NCI-H1105 treated with DMSO at 0.1 percent for 48 hours (cell line): ENCODE results near the gene RALGAPB.
"Not testable (repeated sequence)": the region's sequence is repeated elsewhere in the genome, so short reads cannot be mapped to it uniquely, and the experiment has no call there.

Experiments
- DNase-seq: peaks from one replicate; lab custom pipeline; 2025; lab: John Stamatoyannopoulos, UW

Gene RALGAPB

GRCh38 chr20:38497246-38497935 is 24.7 kb downstream of the RALGAPB start:
- no peak for DNase-seq

- no peak for DNase-seq
Measured at GRCh38 chr20:38498909-38499308, 26.3 kb downstream of the RALGAPB start.

GRCh38 chr20:38499366-38499765 is 26.7 kb downstream of the RALGAPB start:
- peak; percentile 5 for DNase-seq

- no peak for DNase-seq
Measured at GRCh38 chr20:38501858-38502436, 29.3 kb downstream of the RALGAPB start.

GRCh38 chr20:38504368-38505090 is 31.9 kb downstream of the RALGAPB start:
- DNase-seq, result no peak

- DNase-seq, result no peak
Measured at GRCh38 chr20:38505091-38505455, 32.4 kb downstream of the RALGAPB start.

- not testable (repeated sequence) for DNase-seq
Measured at GRCh38 chr20:38511726-38512125, 39.1 kb downstream of the RALGAPB start.

GRCh38 chr20:38514185-38514584 is 41.5 kb downstream of the RALGAPB start:
- no peak for DNase-seq

- no peak for DNase-seq
Measured at GRCh38 chr20:38514947-38515346, 42.3 kb downstream of the RALGAPB start.

- no peak for DNase-seq
Measured at GRCh38 chr20:38515631-38516030, 43.0 kb downstream of the RALGAPB start.

GRCh38 chr20:38519426-38519825 is 46.8 kb downstream of the RALGAPB start:
- DNase-seq, result no peak

- DNase-seq, result no peak
Measured at GRCh38 chr20:38520261-38520660, 47.6 kb downstream of the RALGAPB start.

- no peak for DNase-seq
Measured at GRCh38 chr20:38523697-38524096, 51.1 kb downstream of the RALGAPB start.

- DNase-seq, result no peak
Measured at GRCh38 chr20:38528167-38528566, 55.5 kb downstream of the RALGAPB start.

- DNase-seq, result no peak
Measured at GRCh38 chr20:38531021-38531420, 58.4 kb downstream of the RALGAPB start.

GRCh38 chr20:38534756-38535155 is 62.1 kb downstream of the RALGAPB start:
- DNase-seq, result no peak

- no peak for DNase-seq
Measured at GRCh38 chr20:38536310-38536709, 63.7 kb downstream of the RALGAPB start.

GRCh38 chr20:38537176-38537575 is 64.5 kb downstream of the RALGAPB start:
- DNase-seq, result no peak

- no peak for DNase-seq
Measured at GRCh38 chr20:38538789-38539188, 66.1 kb downstream of the RALGAPB start.

GRCh38 chr20:38543014-38543906 is 70.6 kb downstream of the RALGAPB start:
- no peak for DNase-seq

- DNase-seq, result no peak
Measured at GRCh38 chr20:38545771-38546170, 73.1 kb downstream of the RALGAPB start.
